COR-L47 (cell line): Measurements from ENCODE around the gene APOO.
"Not testable (repeated sequence)": the region's sequence is repeated elsewhere in the genome, so short reads cannot be mapped to it uniquely, and the experiment has no call there.

Source experiments
- DNase-seq: peaks from one replicate; lab custom pipeline; 2025; lab: John Stamatoyannopoulos, UW

Gene APOO

DNA sequence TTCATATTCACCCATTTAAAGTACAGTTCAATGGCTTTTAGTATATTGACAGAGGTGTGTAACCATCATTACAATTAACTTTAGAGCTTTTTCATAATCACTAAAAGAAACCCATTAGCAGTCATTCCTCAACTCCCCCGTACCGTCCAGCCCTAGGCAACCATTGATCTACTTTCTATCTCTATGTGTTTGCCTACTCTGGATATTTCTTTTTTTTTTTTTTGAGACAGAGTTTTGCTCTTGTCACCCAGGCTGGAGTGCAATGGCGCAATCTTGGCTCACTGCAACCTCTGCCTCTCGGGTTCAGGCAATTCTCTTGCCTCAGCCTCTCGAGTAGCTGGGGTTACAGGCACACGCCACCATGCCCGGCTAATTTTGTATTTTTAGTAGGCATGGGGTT lies 48.5 kb downstream of the APOO start:
- not testable (repeated sequence) for DNase-seq

DNA sequence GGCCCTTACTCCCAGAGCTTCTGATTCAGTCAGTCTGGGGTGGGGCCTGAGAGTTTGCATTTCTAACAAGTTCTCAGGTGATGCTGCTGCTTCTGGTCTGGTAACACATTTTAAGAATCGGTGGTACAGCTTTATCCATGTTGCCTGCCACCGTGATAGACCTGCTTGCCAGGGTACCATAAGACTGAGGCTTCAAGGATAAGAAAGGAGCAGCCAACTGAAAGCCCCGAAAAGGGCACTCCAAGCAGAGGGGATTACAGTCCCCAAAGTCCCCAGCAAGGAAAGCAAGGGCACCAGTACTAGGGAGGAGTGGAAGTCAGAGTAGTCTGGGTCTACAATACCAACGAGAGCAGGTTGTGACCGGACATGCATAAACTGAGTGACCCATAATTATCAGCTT lies 49.8 kb downstream of the APOO start:
- no peak for DNase-seq

DNA sequence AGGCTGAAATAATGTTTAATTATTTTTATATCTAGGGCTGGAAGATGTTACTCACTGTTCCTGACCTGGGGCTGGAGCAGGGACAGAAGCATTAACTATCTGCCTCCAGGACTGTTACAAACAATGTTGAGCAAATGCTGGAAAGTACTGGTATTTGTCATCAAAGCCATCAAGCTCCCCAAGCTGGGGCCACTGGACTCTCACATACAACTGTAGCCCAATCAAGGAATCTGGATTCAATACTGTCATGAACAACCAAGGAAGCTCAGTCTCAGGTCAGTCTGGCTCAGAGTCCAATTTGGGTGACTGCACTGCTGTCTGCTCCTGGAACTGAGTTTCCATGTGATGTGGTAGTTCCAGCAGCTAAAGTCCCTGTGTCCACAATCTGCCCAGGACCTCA lies 50.4 kb downstream of the APOO start:
- DNase-seq = no peak

DNA sequence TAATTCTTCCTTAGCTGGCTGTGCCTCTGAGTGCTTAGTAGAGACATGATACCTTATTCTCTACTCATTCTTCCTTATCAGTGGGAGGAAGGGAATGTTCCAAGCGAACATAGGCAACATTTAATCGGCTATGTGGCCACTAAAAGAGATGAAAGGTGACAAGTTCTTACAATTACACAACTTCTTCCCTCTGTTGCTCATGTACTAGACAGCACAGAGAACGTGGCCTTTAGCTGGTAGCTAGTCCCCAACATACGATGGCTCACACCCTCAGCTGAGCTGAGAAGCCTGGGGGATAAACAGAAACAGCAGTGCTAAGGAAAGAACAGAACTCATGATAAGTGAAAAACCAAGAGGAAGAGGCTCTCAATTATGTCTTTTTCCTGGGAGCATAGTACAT lies 52.2 kb downstream of the APOO start:
- no peak for DNase-seq

DNA sequence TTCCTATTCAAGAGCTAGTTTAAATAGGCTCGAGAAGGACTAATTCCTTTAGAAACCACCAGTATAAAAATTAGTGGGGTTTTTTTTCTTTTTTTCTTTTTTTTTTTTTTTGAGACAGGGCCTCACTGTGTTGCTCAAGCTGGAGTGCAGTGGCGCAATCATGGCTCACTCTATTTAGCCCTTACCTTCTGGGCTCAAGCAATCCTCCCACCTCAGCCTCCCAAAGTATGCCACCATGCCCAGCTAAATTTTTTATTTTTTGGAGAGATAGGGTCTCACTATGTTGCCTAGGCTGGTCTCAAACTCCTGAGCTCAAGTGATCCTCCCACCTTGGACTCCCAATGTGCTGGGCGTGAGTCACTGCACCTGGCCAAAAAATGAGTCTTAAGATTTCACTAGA lies 52.8 kb downstream of the APOO start:
- no peak for DNase-seq

DNA sequence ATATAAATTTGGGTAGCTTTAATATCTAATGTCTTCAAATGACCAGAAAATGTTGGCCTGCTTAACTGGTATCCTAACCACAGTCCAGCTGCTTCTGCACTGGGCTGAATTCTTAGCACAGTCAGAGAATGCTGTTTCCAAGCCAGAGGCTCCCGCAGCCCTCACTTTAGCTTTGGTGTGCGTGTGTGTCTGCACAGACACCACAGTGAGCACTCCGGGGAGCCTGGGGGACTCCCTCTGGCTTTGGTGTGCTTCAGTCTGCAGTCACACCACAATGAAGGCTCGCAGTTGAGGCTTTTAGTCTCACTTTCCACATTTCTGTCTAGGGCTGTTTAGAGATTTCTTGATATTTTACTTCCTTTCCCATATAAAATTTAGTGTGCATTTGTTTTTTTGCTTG lies 53.6 kb downstream of the APOO start:
- no peak for DNase-seq

DNA sequence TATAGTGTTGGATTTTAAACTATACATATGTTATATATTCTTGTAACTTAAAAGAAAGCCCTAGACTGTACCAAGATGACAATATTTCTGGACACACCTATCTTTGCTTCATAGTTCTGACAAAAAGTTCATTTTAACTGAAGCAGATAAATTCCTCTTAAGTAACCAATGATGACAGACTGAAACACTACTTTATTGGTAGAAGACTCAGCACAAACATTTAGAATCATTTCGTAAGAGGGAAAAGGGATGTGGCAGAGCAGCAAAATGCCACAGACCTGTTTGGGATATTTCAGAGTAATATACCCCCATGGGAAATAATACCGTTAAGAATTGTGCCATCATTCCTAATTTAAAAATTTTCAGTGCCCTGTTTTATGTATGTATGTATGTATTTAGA lies 56.2 kb downstream of the APOO start:
- no peak for DNase-seq

DNA sequence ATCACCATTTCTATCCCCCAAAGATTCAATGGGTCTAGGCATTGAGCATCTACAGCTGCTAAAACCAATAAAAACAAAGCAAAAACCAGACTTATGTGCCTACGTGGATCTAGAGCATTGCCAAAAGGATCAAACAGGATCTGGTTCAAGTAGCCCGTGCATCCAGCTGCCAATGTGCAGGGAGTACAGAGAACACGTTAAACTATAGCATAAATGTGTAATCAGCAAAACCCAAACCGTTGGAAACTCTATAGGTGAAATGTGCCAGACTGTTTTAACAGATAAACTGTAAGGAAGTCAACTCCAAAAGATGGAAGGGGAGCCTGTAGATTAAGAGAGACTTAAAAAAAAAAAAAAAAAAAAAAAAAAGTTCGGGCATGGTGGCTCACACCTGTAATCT lies 58.5 kb downstream of the APOO start:
- DNase-seq = no peak

DNA sequence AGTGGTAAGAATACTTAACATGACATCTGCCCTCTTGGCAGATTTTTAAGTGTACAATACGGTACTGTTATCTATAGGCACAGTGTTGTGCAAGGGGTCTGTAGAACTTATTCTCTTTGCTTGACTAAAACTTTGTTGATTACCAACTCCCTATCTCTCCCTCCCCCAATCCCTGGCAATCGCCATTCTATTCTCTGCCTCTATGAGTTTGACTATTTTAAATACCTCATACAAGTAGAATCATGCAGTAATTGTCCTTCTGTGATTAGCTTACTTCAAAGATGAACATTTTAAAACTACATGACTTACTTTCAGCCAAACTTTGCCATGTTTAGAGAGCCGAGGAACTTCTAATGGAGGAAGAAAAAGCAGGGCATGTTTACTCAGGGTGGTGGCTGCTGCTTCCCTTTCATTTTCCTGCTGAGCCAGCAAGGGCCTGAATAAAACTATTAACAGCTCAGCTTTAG lies 62.4 kb downstream of the APOO start:
- DNase-seq = no peak

DNA sequence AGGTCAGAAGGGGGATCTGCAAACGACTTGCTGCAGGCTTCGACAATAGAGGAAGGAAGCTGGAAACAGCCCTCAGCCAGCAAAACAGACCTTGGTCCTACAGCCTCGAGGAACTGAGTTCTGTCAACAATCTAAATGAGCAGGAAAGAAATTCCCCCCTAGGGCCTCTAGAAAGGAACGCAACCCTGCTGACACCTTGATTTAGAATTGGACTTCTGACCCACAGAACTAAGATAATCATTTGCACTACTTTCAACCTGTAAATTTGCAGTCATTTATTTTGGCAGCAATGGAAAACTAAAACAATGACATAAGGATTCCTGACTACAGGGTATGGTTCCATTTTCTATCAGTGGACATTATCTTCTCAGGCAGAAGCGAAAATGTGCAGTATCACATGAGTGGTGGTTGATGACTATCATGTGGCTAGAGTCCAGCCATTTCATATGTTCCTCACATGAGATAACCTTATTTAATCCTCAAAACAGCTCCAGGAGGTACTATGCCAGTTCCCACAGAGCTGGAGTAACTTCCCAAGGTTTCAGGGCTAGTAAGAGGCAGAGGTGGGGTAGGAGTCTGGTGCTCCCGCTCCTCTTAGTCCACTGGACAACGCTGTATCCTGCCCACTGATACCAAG lies 63.1 kb downstream of the APOO start:
- no peak for DNase-seq

DNA sequence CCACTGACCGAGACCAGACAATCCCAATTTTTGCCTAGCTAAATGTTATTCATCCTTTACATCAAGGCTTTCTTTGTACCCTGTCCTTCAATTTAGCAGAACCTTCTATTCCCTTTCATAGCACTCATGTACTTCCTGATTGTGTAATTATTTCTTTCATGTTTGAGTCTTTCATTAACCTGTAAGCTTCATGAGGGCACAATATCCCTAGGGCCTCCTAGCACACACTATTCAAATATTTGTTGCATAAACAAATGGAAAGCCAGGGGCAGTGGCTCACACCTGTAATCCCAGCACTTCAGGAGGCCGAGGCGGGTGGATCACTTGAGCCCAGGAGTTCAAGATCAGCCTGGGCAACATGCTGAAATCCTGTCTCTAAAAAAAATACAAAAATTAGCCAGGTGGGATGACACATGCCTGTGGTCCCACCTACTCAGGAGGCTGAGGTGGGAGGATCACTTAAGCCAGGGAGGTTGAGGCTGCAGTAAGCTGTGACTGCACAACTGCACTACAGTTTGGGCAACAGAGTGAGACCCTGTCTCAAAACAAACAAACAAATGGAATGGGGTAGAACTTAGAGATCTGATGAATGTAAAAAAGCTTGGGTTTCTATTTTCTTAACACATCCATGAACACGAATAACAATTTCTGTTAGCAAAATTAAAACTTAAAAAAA lies 65.8 kb downstream of the APOO start:
- no peak for DNase-seq

DNA sequence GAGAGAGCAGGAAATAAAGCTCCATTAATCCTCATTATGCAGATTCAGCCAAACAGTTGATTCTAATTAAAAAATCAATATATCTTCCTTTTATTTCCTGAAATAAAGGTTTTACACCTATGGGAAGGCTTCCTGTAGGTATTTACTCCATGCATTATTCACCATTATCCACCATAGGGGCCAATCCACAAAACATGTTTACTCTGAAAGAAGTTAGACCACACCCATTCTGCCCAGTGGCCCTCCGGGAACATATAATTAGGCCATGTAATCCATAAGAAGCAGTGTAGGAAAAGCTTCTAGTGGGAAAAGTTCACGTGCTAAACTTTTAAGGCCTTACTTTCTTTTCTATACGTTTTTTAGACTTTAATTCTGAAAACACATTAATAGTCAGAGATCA lies 67.1 kb downstream of the APOO start:
- DNase-seq = no peak

DNA sequence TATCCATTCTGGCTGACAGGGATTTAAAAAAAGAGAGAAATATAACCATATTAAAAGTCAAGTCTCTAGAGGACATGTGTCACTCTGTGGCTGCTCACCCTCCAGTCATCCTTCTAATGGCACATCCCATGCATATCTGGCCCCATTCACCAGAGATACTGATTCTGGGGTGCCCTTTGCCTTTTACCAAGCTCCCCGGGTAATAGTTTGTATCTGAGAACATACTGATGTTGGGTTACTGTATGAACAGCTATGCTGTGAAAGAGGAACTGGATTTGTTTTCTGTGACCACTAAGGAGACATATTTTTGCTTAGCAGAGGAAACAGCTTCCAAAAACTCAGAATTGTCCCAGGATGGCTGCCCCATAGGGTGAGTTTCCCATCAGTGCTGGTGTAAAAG lies 68.8 kb downstream of the APOO start:
- no peak for DNase-seq

DNA sequence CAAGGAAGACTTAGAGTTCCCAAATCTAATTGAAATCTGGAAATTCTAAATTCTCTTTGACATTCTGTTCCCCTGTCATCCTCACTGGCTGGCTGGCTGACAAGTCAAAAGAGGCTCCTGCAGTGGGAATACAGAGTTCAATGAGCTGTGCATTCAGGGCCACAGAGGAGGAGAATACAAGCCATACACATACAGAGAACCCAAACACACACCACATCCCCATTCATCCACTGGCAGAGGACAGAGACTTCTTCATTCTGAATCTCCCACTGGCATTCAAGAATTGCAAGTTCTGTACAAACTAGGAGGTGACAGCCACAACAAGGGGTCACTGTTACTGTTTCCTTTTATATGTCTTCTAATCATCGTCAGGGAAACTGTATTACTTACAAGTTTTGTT lies 75.0 kb downstream of the APOO start:
- no peak for DNase-seq

DNA sequence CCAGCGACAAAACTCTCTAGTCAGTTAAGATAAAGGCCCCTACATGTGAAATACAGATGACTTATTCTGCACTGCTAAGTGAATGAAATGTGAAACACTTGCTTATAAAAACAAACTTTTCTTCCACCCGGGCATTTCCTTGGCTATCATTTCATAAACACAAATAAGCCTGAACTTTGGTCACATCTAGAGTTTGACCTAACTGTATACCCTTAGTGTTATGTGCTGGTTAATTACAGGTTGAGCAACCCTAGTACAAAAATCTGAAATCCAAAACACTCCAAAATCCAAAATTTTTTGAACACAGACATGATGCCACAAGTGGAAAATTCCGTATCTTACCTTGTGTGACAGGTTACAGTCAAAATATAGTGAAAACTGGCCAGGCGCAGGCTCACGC lies 78.9 kb downstream of the APOO start:
- no peak for DNase-seq

DNA sequence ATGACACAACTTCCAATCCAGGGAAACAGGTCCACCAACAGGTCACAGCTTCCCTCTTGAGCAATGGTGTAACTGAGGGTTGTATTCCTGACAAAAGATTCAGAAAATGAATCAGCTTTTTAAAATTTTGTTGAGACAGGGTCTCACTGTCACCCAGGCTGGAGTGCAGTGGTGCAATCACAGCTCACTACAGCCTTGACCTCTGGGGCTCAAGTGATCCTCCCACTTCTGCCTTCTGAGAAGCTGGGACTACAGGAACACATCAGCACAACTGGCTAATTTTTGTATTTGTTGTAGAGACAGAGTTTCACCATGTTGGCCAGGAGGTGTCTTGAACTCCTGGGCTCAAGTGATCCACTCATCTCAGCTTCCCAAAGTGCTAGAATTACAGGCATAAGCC lies 81.1 kb downstream of the APOO start:
- no peak for DNase-seq

DNA sequence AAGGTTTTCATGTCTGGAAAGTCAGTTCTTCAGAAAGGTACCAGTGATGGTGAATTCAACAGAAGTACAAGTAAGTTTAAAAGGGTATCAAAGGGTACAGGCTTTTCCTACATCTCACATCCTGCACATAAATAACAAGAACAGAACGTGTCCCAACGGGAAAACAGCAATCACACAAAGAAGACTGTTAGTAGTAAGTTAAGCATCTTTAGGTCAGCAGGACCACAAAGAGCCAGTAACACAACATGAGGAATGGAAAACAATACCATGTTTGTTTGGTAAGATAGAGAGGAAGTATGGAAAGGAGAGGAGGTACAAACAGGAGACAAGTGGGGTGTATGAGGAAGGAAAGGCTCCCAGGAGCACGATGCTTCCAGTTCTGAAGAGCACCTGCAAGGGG lies 81.5 kb downstream of the APOO start:
- DNase-seq = no peak

DNA sequence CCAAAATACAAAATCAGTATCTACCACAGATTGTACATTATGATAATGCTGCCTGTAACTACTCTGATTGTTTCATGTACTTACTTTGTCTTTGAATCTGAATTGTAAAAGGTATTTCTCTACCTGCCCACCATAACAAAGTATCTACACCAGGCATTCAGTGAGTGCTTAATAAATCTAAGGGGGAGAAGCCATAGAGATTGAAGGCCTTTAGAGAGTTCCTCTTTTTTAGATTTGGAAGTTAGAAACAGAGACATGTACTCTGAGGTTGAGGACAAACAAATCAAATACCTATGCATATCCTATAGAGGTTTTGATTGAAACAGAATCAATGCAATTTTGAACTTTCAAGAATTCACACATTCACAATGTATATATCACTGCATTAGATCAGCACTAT lies 82.1 kb downstream of the APOO start:
- DNase-seq = no peak

DNA sequence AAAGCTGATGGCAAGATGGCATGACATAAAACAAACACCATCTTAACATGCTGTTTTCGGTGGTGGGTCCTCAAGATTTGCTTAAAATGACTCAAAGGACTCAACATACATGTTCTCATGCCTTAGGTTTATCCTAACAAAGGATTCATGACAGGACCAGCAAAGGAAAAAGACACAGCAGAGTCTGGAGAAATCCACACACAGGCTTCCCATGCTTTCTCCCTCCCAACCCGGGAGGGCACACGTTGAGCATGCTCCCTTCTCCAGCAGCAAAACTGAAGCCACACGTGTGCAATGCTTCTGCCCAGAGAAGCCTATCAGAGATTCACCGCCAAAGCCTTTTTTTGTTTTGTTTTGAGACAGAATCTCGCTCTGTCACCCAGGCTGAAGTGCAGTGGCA lies 84.9 kb downstream of the APOO start:
- no peak for DNase-seq

DNA sequence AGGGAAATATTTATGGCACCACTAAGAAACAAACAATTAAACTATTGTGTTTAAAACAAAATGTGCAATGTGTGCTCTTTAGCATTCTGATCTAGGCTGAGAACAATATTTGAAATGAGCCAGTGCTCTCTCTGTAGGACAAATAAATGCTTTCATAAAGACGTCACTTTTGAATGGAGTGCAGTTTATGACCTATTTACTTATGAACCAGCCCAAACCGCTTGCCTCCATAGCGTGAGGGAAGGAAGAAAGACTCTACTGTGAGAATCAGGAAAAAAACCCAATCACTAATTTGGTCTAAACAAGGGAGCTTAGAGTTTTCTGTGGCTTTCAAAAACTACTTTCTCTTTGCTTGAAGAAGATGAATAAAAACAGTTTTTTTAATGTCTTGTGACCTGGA lies 85.3 kb downstream of the APOO start:
- DNase-seq = no peak

DNA sequence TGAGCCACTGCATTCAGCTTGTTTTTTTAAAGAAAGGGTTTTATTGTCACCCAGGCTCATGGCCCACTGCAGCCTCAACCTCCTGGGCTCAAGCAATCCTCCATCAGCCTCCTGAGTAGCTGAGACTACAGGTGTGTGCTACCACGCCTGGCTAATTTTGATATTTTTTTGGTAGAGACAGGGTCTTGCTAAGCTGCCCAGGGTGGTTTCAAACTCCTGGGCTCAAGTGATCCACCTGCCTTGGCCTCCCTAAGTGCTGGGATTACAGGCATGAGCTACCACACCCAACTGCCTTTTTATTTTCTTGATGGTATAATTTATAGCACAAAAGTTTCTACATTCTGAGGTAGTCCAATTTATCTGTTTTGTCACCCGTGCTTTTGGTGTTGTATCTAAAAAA lies 85.9 kb downstream of the APOO start:
- DNase-seq = no peak

DNA sequence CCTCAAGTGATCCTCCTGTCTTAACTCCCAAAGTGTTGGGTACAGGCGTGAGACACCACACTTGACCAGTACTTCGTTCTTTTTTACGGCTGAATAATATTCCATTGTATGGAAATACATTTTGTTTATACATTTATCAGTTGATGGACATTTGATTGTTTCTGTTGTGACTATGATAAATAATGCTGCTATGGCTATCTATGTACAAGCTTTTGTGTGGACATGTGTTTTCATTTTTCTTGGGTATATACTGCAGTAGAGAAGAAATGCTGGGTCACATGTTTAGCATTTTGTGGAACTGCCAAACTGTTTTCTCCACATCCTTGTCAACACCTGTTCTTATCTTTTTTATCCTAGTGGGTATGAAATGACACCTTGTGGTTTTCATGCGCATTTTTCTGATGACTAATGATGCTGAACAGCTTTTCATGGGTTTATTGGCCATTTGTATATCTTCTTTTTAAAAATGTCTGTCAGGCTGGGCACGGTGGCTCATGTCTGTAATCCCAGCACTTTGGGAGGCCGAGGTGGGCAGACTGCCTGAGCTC lies 87.4 kb downstream of the APOO start:
- DNase-seq = no peak

DNA sequence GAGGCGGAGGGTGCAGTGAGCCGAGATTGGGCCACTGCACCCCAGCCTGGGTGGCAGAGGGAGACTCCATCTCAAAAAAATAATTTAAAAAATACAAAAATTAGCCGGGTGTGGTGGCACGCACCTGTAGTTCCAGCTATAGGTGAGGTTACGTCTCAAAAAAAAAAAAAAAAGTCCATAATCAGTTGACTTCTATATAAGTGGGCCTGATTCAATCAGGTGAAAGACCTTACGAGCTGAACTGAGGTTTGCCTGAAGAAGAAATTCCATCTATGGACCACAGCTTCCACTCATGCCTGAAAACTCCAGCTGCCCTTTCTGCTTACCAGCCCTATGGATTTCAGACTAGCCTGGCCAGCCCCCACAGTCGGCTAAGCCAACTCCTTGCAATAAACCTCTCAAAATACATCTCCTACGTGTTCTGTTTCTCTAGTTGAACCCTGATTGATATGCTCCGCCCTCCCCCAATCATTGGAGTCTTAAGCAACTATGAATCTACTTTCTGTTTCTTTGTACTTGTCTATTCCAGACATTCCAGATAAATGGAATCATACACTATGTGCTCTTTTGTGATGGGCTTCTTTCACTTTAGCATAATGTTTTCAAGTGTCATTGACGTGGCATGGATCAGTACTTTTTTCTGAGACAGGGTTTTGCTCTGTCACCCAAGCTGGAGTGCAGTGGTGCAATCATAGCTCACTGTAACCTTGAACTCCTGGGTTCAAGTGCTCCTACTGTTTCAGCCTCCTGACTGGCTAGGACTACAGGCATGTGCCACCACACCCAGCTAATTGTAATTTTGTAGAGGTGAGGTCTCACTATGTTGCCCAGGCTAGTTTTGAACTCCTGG lies 88.1 kb downstream of the APOO start:
- DNase-seq = no peak
